ENCODE measurements around the gene WNT11. TPM values are rescaled to one million over a fixed set of nuclear protein-coding genes. Genes with fewer than 3 reads are reported as not detected.
"Not testable (repeated sequence)": the region's sequence is repeated elsewhere in the genome, so short reads cannot be mapped to it uniquely, and the experiment has no call there.

Gene WNT11
- total RNA-seq, 1 donor from 2014 or later, result 1.5 TPM

GRCh38 chr11:76203131-76203925 is 3.0 kb downstream of the WNT11 start:
- Mint-ChIP-seq H3K27me3 (peaks cover 51% of the 10 kb centered on the region), H3K27ac (no peak overlapping the region), H3K4me1 (ENCODE audit: low read depth) (peaks cover 20% of the 10 kb centered on the region), H3K9me3 (ENCODE audit: low read depth) (no peaks in the 10 kb centered on the region), H3K36me3 (ENCODE audit: insufficient read depth) (no peaks in the 10 kb centered on the region), H3K4me3 (ENCODE audit: low read depth) (no peak overlapping the region)
- no peak for TF ChIP-seq CTCF (IDR thresholded peaks at IDR 0.05; ENCODE audit: unreplicated experiment)
- no peak for DNase-seq (ENCODE audit: low spot score, unreplicated experiment)

GRCh38 chr11:76201672-76202412 is 4.5 kb downstream of the WNT11 start:
- Mint-ChIP-seq H3K27ac (no peak overlapping the region), H3K9me3 (ENCODE audit: low read depth) (no peaks in the 10 kb centered on the region), H3K4me3 (ENCODE audit: low read depth) (no peak overlapping the region), H3K27me3 (peaks cover 41% of the 10 kb centered on the region), H3K36me3 (ENCODE audit: insufficient read depth) (no peaks in the 10 kb centered on the region), H3K4me1 (ENCODE audit: low read depth) (peaks cover 18% of the 10 kb centered on the region)
- DNase-seq (ENCODE audit: low spot score, unreplicated experiment), result no peak
- no peak for TF ChIP-seq CTCF (IDR thresholded peaks at IDR 0.05; ENCODE audit: unreplicated experiment)

- no peaks in the 10 kb centered on the region for H3K9me3 Mint-ChIP-seq (ENCODE audit: low read depth)
- H3K4me1 Mint-ChIP-seq (ENCODE audit: low read depth), result peaks cover 18% of the 10 kb centered on the region
- no peak for DNase-seq (ENCODE audit: low spot score, unreplicated experiment)
- no peak overlapping the region for H3K4me3 Mint-ChIP-seq (ENCODE audit: low read depth)
- no peak overlapping the region for H3K27ac Mint-ChIP-seq
- no peaks in the 10 kb centered on the region for H3K36me3 Mint-ChIP-seq (ENCODE audit: insufficient read depth)
- no peak for TF ChIP-seq CTCF (IDR thresholded peaks at IDR 0.05; ENCODE audit: unreplicated experiment)
- H3K27me3 Mint-ChIP-seq, result peaks cover 38% of the 10 kb centered on the region
These were observed 5.2 kb downstream of the WNT11 start for GRCh38 chr11:76201056-76201455.

GRCh38 chr11:76200006-76200940 is 6.0 kb downstream of the WNT11 start:
- H3K36me3 Mint-ChIP-seq (ENCODE audit: insufficient read depth), result no peaks in the 10 kb centered on the region
- TF ChIP-seq CTCF (IDR thresholded peaks at IDR 0.05; ENCODE audit: unreplicated experiment), result no peak
- DNase-seq (ENCODE audit: low spot score, unreplicated experiment), result no peak
- H3K27ac Mint-ChIP-seq, result no peak overlapping the region
- no peak overlapping the region for H3K4me3 Mint-ChIP-seq (ENCODE audit: low read depth)
- H3K4me1 Mint-ChIP-seq (ENCODE audit: low read depth), result peaks cover 11% of the 10 kb centered on the region
- peaks cover 31% of the 10 kb centered on the region for H3K27me3 Mint-ChIP-seq
- no peaks in the 10 kb centered on the region for H3K9me3 Mint-ChIP-seq (ENCODE audit: low read depth)

GRCh38 chr11:76198691-76199090 is 7.6 kb downstream of the WNT11 start:
- peaks cover 17% of the 10 kb centered on the region for H3K27me3 Mint-ChIP-seq
- H3K27ac Mint-ChIP-seq; H3K36me3 Mint-ChIP-seq (ENCODE audit: insufficient read depth); H3K4me1 Mint-ChIP-seq (ENCODE audit: low read depth); DNase-seq (ENCODE audit: low spot score, unreplicated experiment); H3K4me3 Mint-ChIP-seq (ENCODE audit: low read depth); H3K9me3 Mint-ChIP-seq (ENCODE audit: low read depth): not testable (repeated sequence)

Data from progenitor cell of endocrine pancreas (in vitro differentiated cells).